HepG2 (cell line): ENCODE measurements around the gene CFAP73. TPM values are rescaled to one million over a fixed set of nuclear protein-coding genes. Genes with fewer than 3 reads are reported as not detected.
A peak's percentile ranks its signal among the peaks of the same experiment; 100 is the strongest.

Experiments used
- ETV6 ChIP-seq: sonication (generic); formaldehyde crosslinking; conservative IDR thresholded peaks from 2 replicates; pipeline ENCODE4 v1.4.0; 2020; ENCODE audit warnings: missing genetic modification reagents
- FOXK1 ChIP-seq: sonication (generic); formaldehyde crosslinking; IDR thresholded peaks from 2 replicates; pipeline ENCODE4 v1.4.0; 2020; ENCODE audit warnings: low read depth, missing genetic modification reagents, borderline replicate concordance
- FOXK2 ChIP-seq: fragments of 450-650 bp; IDR thresholded peaks from 2 replicates; pipeline ENCODE4 v1.6.1; 2016
- FOXM1 ChIP-seq: sonication (generic); formaldehyde crosslinking; IDR thresholded peaks from 2 replicates; pipeline ENCODE4 v1.5.0; 2020; ENCODE audit warnings: missing genetic modification reagents
- HOXD1 ChIP-seq: sonication (generic); formaldehyde crosslinking; IDR thresholded peaks from 2 replicates; pipeline ENCODE4 v1.5.0; 2020; ENCODE audit warnings: missing genetic modification reagents
- LBX2 ChIP-seq: sonication (generic); formaldehyde crosslinking; IDR thresholded peaks from 2 replicates; pipeline ENCODE4 v1.5.0; 2020; ENCODE audit warnings: missing genetic modification reagents, mild to moderate bottlenecking, borderline replicate concordance
- MIXL1 ChIP-seq: IDR thresholded peaks from 2 replicates; pipeline ENCODE4 v1.6.1; 2016
- MXD4 ChIP-seq: IDR thresholded peaks from 2 replicates; pipeline ENCODE4 v1.6.1; 2016; ENCODE audit warnings: mild to moderate bottlenecking, missing biosample characterization, missing genetic modification reagents
- NRL ChIP-seq: sonication (generic); formaldehyde crosslinking; IDR thresholded peaks from 2 replicates; pipeline ENCODE4 v1.5.0; 2020; ENCODE audit warnings: missing genetic modification reagents, mild to moderate bottlenecking, moderate library complexity, borderline replicate concordance
- ONECUT2 ChIP-seq: sonication (generic); formaldehyde crosslinking; IDR thresholded peaks from 2 replicates; pipeline ENCODE4 v1.4.0; 2020; ENCODE audit warnings: missing genetic modification reagents
- RARA ChIP-seq: IDR thresholded peaks from 2 replicates; pipeline ENCODE4 v1.6.1; 2016; ENCODE audit warnings: missing genetic modification reagents, missing compliant biosample characterization
- RXRA ChIP-seq: sonication (generic); formaldehyde crosslinking; IDR thresholded peaks from 2 replicates; pipeline ENCODE4 v1.5.1; 2020; ENCODE audit warnings: missing genetic modification reagents
- RXRB ChIP-seq: IDR thresholded peaks from 2 replicates; pipeline ENCODE4 v1.6.1; 2016; ENCODE audit warnings: borderline replicate concordance, missing genetic modification reagents, missing compliant biosample characterization
- SAP130 ChIP-seq: IDR thresholded peaks from 2 replicates; pipeline ENCODE4 v1.6.1; 2016; ENCODE audit warnings: low read depth
- TMF1 ChIP-seq: sonication (generic); formaldehyde crosslinking; IDR thresholded peaks from 2 replicates; pipeline ENCODE4 v1.8.1; 2022; ENCODE audit warnings: low read depth, missing genetic modification reagents
- ZBTB46 ChIP-seq: sonication (generic); formaldehyde crosslinking; IDR thresholded peaks from 2 replicates; pipeline ENCODE4 v1.4.0; 2020; ENCODE audit warnings: mild to moderate bottlenecking, missing genetic modification reagents, borderline replicate concordance
- ZBTB49 ChIP-seq: sonication (generic); formaldehyde crosslinking; IDR thresholded peaks from 2 replicates; pipeline ENCODE4 v1.4.0; 2020; ENCODE audit warnings: missing genetic modification reagents, borderline replicate concordance
- ZBTB7B ChIP-seq: sonication (generic); formaldehyde crosslinking; IDR thresholded peaks from 2 replicates; pipeline ENCODE4 v1.4.0; 2020; ENCODE audit warnings: missing genetic modification reagents
- ZNF253 ChIP-seq: sonication (generic); formaldehyde crosslinking; IDR thresholded peaks from 2 replicates; pipeline ENCODE4 v1.8.0; 2022; ENCODE audit warnings: mild to moderate bottlenecking, missing genetic modification reagents, borderline replicate concordance
- ZNF687 ChIP-seq: sonication (generic); formaldehyde crosslinking; IDR thresholded peaks from 2 replicates; pipeline ENCODE4 v1.5.1; 2020; ENCODE audit warnings: mild to moderate bottlenecking, missing genetic modification reagents, moderate library complexity
- ZNF761 ChIP-seq: sonication (generic); formaldehyde crosslinking; conservative IDR thresholded peaks from 2 replicates; pipeline ENCODE4 v1.4.0; 2020; ENCODE audit warnings: mild to moderate bottlenecking, missing genetic modification reagents
- ZSCAN21 ChIP-seq: sonication (generic); formaldehyde crosslinking; IDR thresholded peaks from 2 replicates; pipeline ENCODE4 v1.8.0; 2022; ENCODE audit warnings: mild to moderate bottlenecking, missing genetic modification reagents, moderate library complexity, borderline replicate concordance
- polyA plus RNA-seq, 8 experiments: library from polyadenylated mRNA; depleted of rRNA in 3 of 8; stranded (reverse) in 7 of 8; unstranded in 1 of 8; fragments of >200 nt; fragmentation: Illumina TruSeq in 4 of 8; extraction: Trizol in 4 of 8; gene quantifications; 2 replicates each; pipeline versions ENCODE4 v1.2.1 to v1.2.3, GENCODE V29; 2011 to 2016; ENCODE audit warnings: low read depth in 4 of 8, missing spikeins in 1 of 8, mixed read lengths in 1 of 8; ENCODE audit not compliant: insufficient read depth in 1 of 8
- total RNA-seq, 5 experiments: library from RNA; depleted of rRNA; stranded (reverse); fragments of >200 nt; fragmentation: Illumina TruSeq; extraction: Trizol; gene quantifications; 2 replicates each; pipeline ENCODE4 v1.2.3, GENCODE V29; 2016; ENCODE audit warnings: low read depth in 1 of 5
- TF ChIP-seq, protein P1 (sequence below): sonication (generic); formaldehyde crosslinking; IDR thresholded peaks from 2 replicates; pipeline ENCODE4 v1.4.0; 2020; ENCODE audit warnings: missing genetic modification reagents

CFAP73 gene
- total and polyA plus RNA-seq, 2 of the 13 experiments (the other 11 are each of a cell fraction or from before 2014, with no cell fraction given): not detected

- no peak for TF ChIP-seq ZBTB46 (CRISPR knock-in tag)
- 0 out of 2 replicates have a peak, but pooled peaks have one; percentile 29 for TF ChIP-seq NRL (CRISPR knock-in tag)
- no peak for TF ChIP-seq TMF1
- TF ChIP-seq RXRB (CRISPR knock-in tag): peak; percentile 26; the same call in 1 of the 2 replicates
- TF ChIP-seq, protein P1, sequence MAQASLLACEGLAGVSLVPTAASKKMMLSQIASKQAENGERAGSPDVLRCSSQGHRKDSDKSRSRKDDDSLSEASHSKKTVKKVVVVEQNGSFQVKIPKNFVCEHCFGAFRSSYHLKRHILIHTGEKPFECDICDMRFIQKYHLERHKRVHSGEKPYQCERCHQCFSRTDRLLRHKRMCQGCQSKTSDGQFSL (CRISPR knock-in tag): no peak
- TF ChIP-seq ZNF253 (CRISPR knock-in tag): no peak
- no peak for TF ChIP-seq ZBTB49 (CRISPR knock-in tag)
- TF ChIP-seq FOXM1 (CRISPR knock-in tag): no peak
- no peak for TF ChIP-seq MXD4
- TF ChIP-seq SAP130 (CRISPR knock-in tag): no peak
- no peak for TF ChIP-seq MIXL1 (CRISPR knock-in tag)
- no peak for TF ChIP-seq ONECUT2 (CRISPR knock-in tag)
- no peak for TF ChIP-seq FOXK2
- TF ChIP-seq RXRA (CRISPR knock-in tag): peak; percentile 76
- no peak for TF ChIP-seq FOXK1
- no peak for TF ChIP-seq ZSCAN21 (CRISPR knock-in tag)
- TF ChIP-seq HOXD1 (CRISPR knock-in tag): no peak
- peak; percentile 41; the same call in 1 of the 2 replicates for TF ChIP-seq ZBTB7B
- no peak for TF ChIP-seq ETV6 (CRISPR knock-in tag)
- TF ChIP-seq RARA (CRISPR knock-in tag): peak; percentile 80
- TF ChIP-seq ZNF761 (CRISPR knock-in tag): no peak
- no peak for TF ChIP-seq LBX2 (CRISPR knock-in tag)
- TF ChIP-seq ZNF687 (CRISPR knock-in tag): peak; percentile 85
These were observed 37.3 kb downstream of the CFAP73 start (continued) for GRCh38 chr12:113186666-113187325.
